Measurements from ENCODE around the gene MTX1.
A peak's percentile ranks its signal among the peaks of the same experiment; 100 is the strongest.

The MTX1 gene

GRCh38 chr1:155174324-155175280, 33.9 kb upstream of the MTX1 start:
- no peak for DNase-seq (ENCODE audit: low read depth in 3 of 3)

DNA sequence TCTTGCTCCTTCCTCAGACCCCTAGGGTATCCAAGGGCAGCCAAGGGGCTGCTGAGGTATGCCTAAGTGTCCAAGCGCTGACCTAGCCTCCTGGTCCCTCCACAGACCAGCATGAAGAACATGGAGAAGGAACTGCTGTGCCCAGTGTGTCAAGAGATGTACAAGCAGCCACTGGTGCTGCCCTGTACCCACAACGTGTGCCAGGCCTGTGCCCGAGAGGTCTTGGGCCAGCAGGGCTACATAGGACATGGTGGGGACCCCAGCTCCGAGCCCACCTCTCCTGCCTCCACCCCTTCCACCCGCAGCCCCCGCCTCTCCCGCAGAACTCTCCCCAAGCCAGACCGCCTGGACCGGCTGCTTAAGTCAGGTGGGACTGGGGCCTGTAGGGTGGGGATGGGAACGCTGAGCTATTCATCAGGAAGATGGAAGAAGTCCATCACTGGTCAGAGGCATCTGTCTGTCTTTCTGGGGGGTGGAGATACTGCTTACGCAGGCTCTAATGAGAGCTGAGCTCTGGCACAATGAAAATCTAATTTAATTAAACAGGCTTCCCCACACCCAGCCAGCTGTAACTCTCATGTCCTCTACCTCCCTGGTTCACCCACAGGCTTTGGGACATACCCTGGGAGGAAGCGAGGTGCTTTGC, 33.1 kb upstream of the MTX1 start:
- DNase-seq (ENCODE audit: low read depth in 3 of 3): no peak

- DNase-seq (ENCODE audit: low read depth in 3 of 3): no peak
These were observed 32.5 kb upstream of the MTX1 start for GRCh38 chr1:155175927-155176371.

DNA sequence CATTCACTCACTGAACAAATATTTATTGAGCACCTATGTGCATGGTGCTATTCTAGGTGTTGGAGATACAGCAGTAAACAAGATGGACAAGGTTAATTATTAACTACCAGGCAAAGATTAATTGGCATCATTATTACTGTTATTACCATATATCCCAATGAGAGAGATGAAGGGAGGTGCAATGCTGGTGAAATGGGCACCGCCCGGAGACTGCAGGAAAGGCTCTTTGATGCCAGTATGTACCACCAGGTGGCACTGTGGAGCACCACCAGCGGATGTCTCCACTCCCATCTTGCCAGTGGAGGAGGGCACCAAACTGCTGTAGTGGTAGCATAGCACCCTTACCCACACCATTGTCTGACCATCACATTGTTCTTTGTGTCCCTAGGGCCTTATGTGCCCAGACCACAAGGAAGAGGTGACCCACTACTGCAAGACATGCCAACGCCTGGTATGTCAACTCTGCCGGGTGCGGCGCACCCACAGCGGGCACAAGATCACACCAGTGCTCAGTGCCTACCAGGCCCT, 31.9 kb upstream of the MTX1 start:
- peak; percentile 68 to 72 (median 70) for DNase-seq (ENCODE audit: low read depth in 3 of 3)

GRCh38 chr1:155177192-155177917, 31.1 kb upstream of the MTX1 start:
- no peak for DNase-seq (ENCODE audit: low read depth in 3 of 3)

- DNase-seq (ENCODE audit: low read depth in 3 of 3): no peak
These were observed 30.6 kb upstream of the MTX1 start for GRCh38 chr1:155177918-155178281.

- no peak for DNase-seq (ENCODE audit: low read depth in 3 of 3)
These were observed 29.9 kb upstream of the MTX1 start for GRCh38 chr1:155178441-155179111.

GRCh38 chr1:155179112-155180031, 29.1 kb upstream of the MTX1 start:
- no peak for DNase-seq (ENCODE audit: low read depth in 3 of 3)

- no peak for DNase-seq (ENCODE audit: low read depth in 3 of 3)
These were observed 27.0 kb upstream of the MTX1 start for GRCh38 chr1:155181371-155182051.

- DNase-seq (ENCODE audit: low read depth in 3 of 3): no peak
These were observed 26.4 kb upstream of the MTX1 start for GRCh38 chr1:155182052-155182550.

- DNase-seq (ENCODE audit: low read depth in 3 of 3): no peak
These were observed 24.7 kb upstream of the MTX1 start for GRCh38 chr1:155183775-155184221.

GRCh38 chr1:155184351-155184811, 24.1 kb upstream of the MTX1 start:
- no peak for DNase-seq (ENCODE audit: low read depth in 3 of 3)

GRCh38 chr1:155184835-155185782, 23.4 kb upstream of the MTX1 start:
- DNase-seq (ENCODE audit: low read depth in 3 of 3): no peak

- no peak for DNase-seq (ENCODE audit: low read depth in 3 of 3)
These were observed 22.8 kb upstream of the MTX1 start for GRCh38 chr1:155185783-155186066.

DNA sequence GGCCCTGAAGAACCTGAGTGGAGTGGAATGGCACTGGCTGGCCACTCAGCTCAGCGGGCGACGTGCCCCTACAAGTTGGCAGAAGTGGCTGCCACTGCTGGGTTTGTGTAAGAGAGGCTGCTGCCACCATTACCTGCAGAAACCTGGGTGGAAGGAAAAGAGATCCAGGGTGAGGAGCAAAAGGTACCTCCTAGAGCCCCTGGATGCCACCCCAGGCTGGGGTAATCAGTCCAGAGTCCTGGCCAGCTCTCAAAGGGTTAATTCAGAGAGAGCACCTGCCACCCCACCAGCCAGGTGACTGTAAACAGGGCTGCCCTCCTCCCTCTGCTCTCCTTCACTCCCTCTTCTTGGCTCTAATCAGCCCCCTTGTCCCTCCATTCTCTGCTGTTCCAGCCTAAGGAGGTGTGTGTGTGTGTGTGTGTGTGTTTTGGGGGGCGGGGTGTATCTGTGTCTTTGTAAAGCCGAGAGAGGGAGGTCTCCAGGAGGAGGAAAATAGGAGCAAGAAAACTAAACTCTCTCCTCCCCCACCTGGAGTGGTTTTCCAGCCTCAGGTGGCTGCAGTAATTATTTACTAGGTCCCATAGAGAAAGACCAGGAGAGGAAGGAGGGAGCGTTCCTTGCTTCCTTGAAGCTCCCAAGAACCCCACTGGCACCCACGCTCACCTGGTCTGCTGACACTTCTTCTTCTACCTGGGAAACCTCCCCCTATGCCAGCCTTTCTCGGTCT, 22.3 kb upstream of the MTX1 start:
- no peak for DNase-seq (ENCODE audit: low read depth in 3 of 3)

- DNase-seq (ENCODE audit: low read depth in 3 of 3): no peak
These were observed 21.6 kb upstream of the MTX1 start for GRCh38 chr1:155186794-155187455.

GRCh38 chr1:155187456-155187891, 21.0 kb upstream of the MTX1 start:
- no peak for DNase-seq (ENCODE audit: low read depth in 3 of 3)
